H1 (cell line): ENCODE measurements around the gene PPP3CB. TPM values are rescaled to one million over a fixed set of nuclear protein-coding genes. Genes with fewer than 3 reads are reported as not detected.

Source experiments
- CTCF ChIA-PET: fragments of 300-600 bp; sonication (Branson Sonifier 250); formaldehyde crosslinking; loops from one replicate; lab custom pipeline; 2021; ENCODE audit not compliant: partially characterized antibody; lab: Charles Lee
- POLR2A ChIA-PET: fragments of 300-600 bp; sonication (Branson Sonifier 250); formaldehyde crosslinking; loops from one replicate; lab custom pipeline; 2021; ENCODE audit warnings: inconsistent platforms; ENCODE audit not compliant: partially characterized antibody; lab: Charles Lee
- DNase-seq, 2 experiments: peaks; one replicate each; pipeline versions ENCODE4 v3.0.0 to v3.0.0-alpha.2; 2010 to 2022; ENCODE audit warnings: low spot score in 2 of 2, low read depth in 1 of 2, mixed read lengths in 1 of 2
- FAIRE-seq: peaks from 2 replicates; lab custom pipeline; 2011; peaks lifted over from hg19 to GRCh38; lab: Jason Lieb, UNC
- H2AFZ ChIP-seq: 2 replicates; pipeline ENCODE4 v1.8.1; 2012; ENCODE audit warnings: low read length, inconsistent platforms
- H2AK5ac ChIP-seq: 2 replicates; pipeline ENCODE4 v1.6.1; 2013; ENCODE audit warnings: low read depth, low read length
- H2BK120ac ChIP-seq: replicated peaks from 2 replicates; pipeline ENCODE3; 2013; ENCODE audit warnings: low read depth, low read length, inconsistent platforms
- H2BK12ac ChIP-seq: 2 replicates; pipeline ENCODE4 v1.6.1; 2013; ENCODE audit warnings: low read depth, low read length
- H2BK15ac ChIP-seq: 2 replicates; pipeline ENCODE4 v1.6.1; 2013; ENCODE audit warnings: low read length
- H2BK20ac ChIP-seq: 2 replicates; pipeline ENCODE4 v1.6.1; 2013; ENCODE audit warnings: low read length
- H2BK5ac ChIP-seq: 2 replicates; pipeline ENCODE4 v1.6.1; 2013; ENCODE audit warnings: low read depth, low read length
- H3K14ac ChIP-seq: 2 replicates; pipeline ENCODE4 v1.6.1; 2013; ENCODE audit warnings: inconsistent platforms; ENCODE audit not compliant: insufficient read length
- H3K18ac ChIP-seq: 2 replicates; pipeline ENCODE4 v1.6.1; 2013; ENCODE audit warnings: low read length; ENCODE audit errors: extremely low read depth
- H3K23ac ChIP-seq: 2 replicates; pipeline ENCODE4 v1.6.1; 2013; ENCODE audit warnings: inconsistent platforms; ENCODE audit not compliant: insufficient read length
- H3K23me2 ChIP-seq: 2 replicates; pipeline ENCODE4 v1.6.1; 2013; ENCODE audit warnings: low read depth, low read length
- H3K27ac ChIP-seq: 2 replicates; pipeline ENCODE4 v1.6.1; 2011; ENCODE audit warnings: low read depth, low read length, inconsistent platforms
- H3K27me3 ChIP-seq, 4 experiments: replicated peaks in 1 of 4; 1 replicate in 1 of 4; 2 replicates in 3 of 4; pipeline versions ENCODE4 v1.6.1 to v1.8.1; 2011 to 2013; ENCODE audit warnings: low read length in 3 of 4, mild to moderate bottlenecking in 3 of 4, inconsistent platforms in 2 of 4, mixed read lengths in 2 of 4, moderate library complexity in 1 of 4; ENCODE audit not compliant: control insufficient read depth in 3 of 4, insufficient read depth in 3 of 4; ENCODE audit errors: extremely low read depth in 1 of 4
- H3K36me3 ChIP-seq, 4 experiments: 2 replicates each; pipeline versions ENCODE4 v1.6.1 to v1.8.1; 2011 to 2013; ENCODE audit warnings: mild to moderate bottlenecking in 4 of 4, low read length in 3 of 4, moderate library complexity in 2 of 4, control low read depth in 1 of 4, inconsistent platforms in 1 of 4; ENCODE audit not compliant: insufficient read depth in 4 of 4, control insufficient read depth in 2 of 4
- H3K4ac ChIP-seq: replicated peaks from 2 replicates; pipeline ENCODE3; 2013; ENCODE audit warnings: low read length, low read depth, mixed read lengths, inconsistent platforms; ENCODE audit not compliant: insufficient read length
- H3K4me1 ChIP-seq, 4 experiments: replicated peaks in 1 of 4; 1 replicate in 1 of 4; 2 replicates in 3 of 4; pipeline versions ENCODE4 v1.6.1 to v1.8.1; 2011 to 2013; ENCODE audit warnings: low read length in 3 of 4, inconsistent platforms in 2 of 4, mixed read lengths in 1 of 4; ENCODE audit not compliant: insufficient read depth in 4 of 4, control insufficient read depth in 3 of 4
- H3K4me2 ChIP-seq, 2 experiments: 2 replicates each; pipeline versions ENCODE4 v1.6.1 to v1.8.1; 2011 to 2013; ENCODE audit warnings: low read depth in 2 of 2, low read length in 2 of 2, control low read depth in 1 of 2, inconsistent platforms in 1 of 2, mild to moderate bottlenecking in 1 of 2; ENCODE audit not compliant: insufficient read depth in 1 of 2
- H3K4me3 ChIP-seq, 4 experiments: fragments of 200-600, 300-600 bp in 1 of 4; sonication (generic), shearing (Covaris generic), sonication (Bioruptor Twin) in 1 of 4; 2 replicates each; pipeline versions ENCODE4 v1.5.1 to v1.8.1; 2011 to 2016; ENCODE audit warnings: low read length in 4 of 4, low read depth in 3 of 4, control low read depth in 2 of 4, inconsistent platforms in 2 of 4, mild to moderate bottlenecking in 2 of 4, mixed read lengths in 1 of 4, moderate library complexity in 1 of 4; ENCODE audit not compliant: insufficient read depth in 2 of 4; ENCODE audit errors: extremely low read depth in 1 of 4
- H3K56ac ChIP-seq: replicated peaks from 2 replicates; pipeline ENCODE3; 2013; ENCODE audit warnings: low read depth, mild to moderate bottlenecking, mixed read lengths, low read length, inconsistent platforms; ENCODE audit not compliant: insufficient read length
- H3K79me1 ChIP-seq: 2 replicates; pipeline ENCODE4 v1.6.1; 2013; ENCODE audit warnings: low read depth, low read length, control low read depth
- H3K79me2 ChIP-seq, 2 experiments: 2 replicates each; pipeline versions ENCODE4 v1.6.1 to v1.8.1; 2012 to 2013; ENCODE audit warnings: low read length in 2 of 2, mild to moderate bottlenecking in 2 of 2, inconsistent platforms in 1 of 2; ENCODE audit not compliant: insufficient read depth in 2 of 2, control insufficient read depth in 1 of 2
- H3K9ac ChIP-seq, 4 experiments: replicated peaks in 1 of 4; 1 replicate in 1 of 4; 2 replicates in 3 of 4; pipeline versions ENCODE4 v1.6.1 to v1.8.1; 2011 to 2013; ENCODE audit warnings: low read depth in 3 of 4, low read length in 3 of 4, control low read depth in 2 of 4, mild to moderate bottlenecking in 2 of 4, moderate library complexity in 2 of 4, inconsistent platforms in 1 of 4; ENCODE audit errors: extremely low read depth in 1 of 4
- H3K9me3 ChIP-seq, 2 experiments: 2 replicates each; pipeline versions ENCODE4 v1.6.1 to v1.8.1; 2012 to 2013; ENCODE audit warnings: mild to moderate bottlenecking in 2 of 2, moderate library complexity in 2 of 2, control low read depth in 1 of 2, inconsistent platforms in 1 of 2, low read depth in 1 of 2, low read length in 1 of 2, mixed read lengths in 1 of 2; ENCODE audit not compliant: insufficient read depth in 2 of 2
- H4K20me1 ChIP-seq, 2 experiments: replicated peaks in 1 of 2; 2 replicates each; pipeline versions ENCODE3 to v1.8.1; 2011 to 2013; ENCODE audit warnings: inconsistent platforms in 2 of 2, low read length in 2 of 2, mild to moderate bottlenecking in 1 of 2; ENCODE audit not compliant: insufficient read depth in 2 of 2, control insufficient read depth in 1 of 2
- H4K5ac ChIP-seq: 2 replicates; pipeline ENCODE4 v1.6.1; 2013; ENCODE audit warnings: low read length, low read depth, mixed read lengths, inconsistent platforms; ENCODE audit not compliant: insufficient read length
- H4K8ac ChIP-seq: 2 replicates; pipeline ENCODE4 v1.8.0; 2013; ENCODE audit warnings: mild to moderate bottlenecking, moderate library complexity, low read length, inconsistent platforms; ENCODE audit not compliant: insufficient read depth; ENCODE audit errors: extremely low read depth
- H4K91ac ChIP-seq: replicated peaks from 2 replicates; pipeline ENCODE3; 2013; ENCODE audit warnings: low read length, mixed read lengths, inconsistent platforms; ENCODE audit not compliant: insufficient read length
- EP300 ChIP-seq, 2 experiments: IDR thresholded peaks; 1 replicate in 1 of 2; 2 replicates in 1 of 2; pipeline ENCODE4 v1.6.1; 2011 to 2012; ENCODE audit warnings: low read depth in 2 of 2, low read length in 2 of 2, mild to moderate bottlenecking in 2 of 2, borderline replicate concordance in 1 of 2, inconsistent platforms in 1 of 2, moderate library complexity in 1 of 2
- KDM5A ChIP-seq: fragments of 200-600 bp; IDR thresholded peaks from 2 replicates; pipeline ENCODE4 v1.7.1; 2012; ENCODE audit warnings: mild to moderate bottlenecking, low read length, inconsistent platforms, mixed read lengths
- PHF8 ChIP-seq: fragments of 200-600 bp; sonication (generic); conservative IDR thresholded peaks from 2 replicates; pipeline ENCODE4 v1.7.1; 2012; ENCODE audit warnings: low read depth, mild to moderate bottlenecking, inconsistent platforms, low read length, moderate library complexity
- RBBP5 ChIP-seq: IDR thresholded peaks from 2 replicates; pipeline ENCODE4 v1.7.1; 2012; ENCODE audit warnings: low read depth, mild to moderate bottlenecking, inconsistent platforms, low read length, moderate library complexity, borderline replicate concordance
- RXRA ChIP-seq: IDR thresholded peaks from 2 replicates; pipeline ENCODE4 v1.6.1; 2011; ENCODE audit warnings: low read depth, mild to moderate bottlenecking, low read length, moderate library complexity; ENCODE audit not compliant: insufficient read depth
- SAP30 ChIP-seq: fragments of 300-600 bp; sonication (generic); IDR thresholded peaks from 2 replicates; pipeline ENCODE4 v1.7.1; 2012; ENCODE audit warnings: low read length, moderate library complexity, mild to moderate bottlenecking, inconsistent platforms; ENCODE audit not compliant: insufficient read depth, insufficient replicate concordance
- SIRT6 ChIP-seq: IDR thresholded peaks from one replicate; pipeline ENCODE4 v1.7.1; 2012; ENCODE audit warnings: low read length, inconsistent platforms
- SIX5 ChIP-seq: IDR thresholded peaks from 2 replicates; pipeline ENCODE4 v1.6.1; 2011; ENCODE audit warnings: mild to moderate bottlenecking, low read depth, low read length
- TAF1 ChIP-seq: IDR thresholded peaks from 2 replicates; pipeline ENCODE4 v1.6.1; 2011; ENCODE audit warnings: mild to moderate bottlenecking, low read depth, low read length
- WGBS, 2 experiments: shearing (Covaris generic) in 1 of 2; methylation state at CpG; one replicate each; pipeline versions ENCODE4 v1.1.6 to v1.1.7; 2013 to 2015; ENCODE audit warnings: low lambda C conversion rate in 2 of 2, mixed read lengths in 2 of 2, inconsistent platforms in 1 of 2, low coverage in 1 of 2, missing lambda C conversion rate in 1 of 2; ENCODE audit not compliant: insufficient replicate concordance in 2 of 2, insufficient coverage in 1 of 2, insufficient read length in 1 of 2; ENCODE audit errors: extremely low coverage in 1 of 2, missing lambda C conversion rate in 1 of 2; 5-methylcytosine and 5-hydroxymethylcytosine counted together
- polyA plus RNA-seq, 7 experiments: library from polyadenylated mRNA; depleted of rRNA in 3 of 7; stranded (reverse) in 5 of 7; unstranded in 2 of 7; fragments of >200 nt in 5 of 7; fragments of 200-250 nt in 2 of 7; gene quantifications; 1 replicate in 5 of 7; 2 replicates in 1 of 7; 4 replicates in 1 of 7; pipeline versions ENCODE4 v1.2.1 to v1.2.3, GENCODE V29; 2011 to 2013; ENCODE audit warnings: missing spikeins in 2 of 7, mixed read lengths in 2 of 7
- total RNA-seq: library from RNA; stranded (reverse); fragmentation: NEBNext Ultra II Directional; extraction: Animal tissue kit (Norgen Biotek cat#: 25700); gene quantifications from 2 replicates; pipeline ENCODE4 v1.2.1, GENCODE V29; 2021
- TF ChIP-seq, protein P1 (sequence below): IDR thresholded peaks from 2 replicates; pipeline ENCODE4 v1.6.1; 2011; ENCODE audit warnings: low read length, improper control_type of control experiment
- TF ChIP-seq, protein P2 (sequence below): IDR thresholded peaks from 2 replicates; pipeline ENCODE4 v1.6.1; 2012; ENCODE audit warnings: low read length, inconsistent platforms

PPP3CB gene
- total and polyA plus RNA-seq, 2 of the 8 experiments (the other 6 are each of a cell fraction or from before 2014, with no cell fraction given), result 10.5 to 36.3 TPM

DNA sequence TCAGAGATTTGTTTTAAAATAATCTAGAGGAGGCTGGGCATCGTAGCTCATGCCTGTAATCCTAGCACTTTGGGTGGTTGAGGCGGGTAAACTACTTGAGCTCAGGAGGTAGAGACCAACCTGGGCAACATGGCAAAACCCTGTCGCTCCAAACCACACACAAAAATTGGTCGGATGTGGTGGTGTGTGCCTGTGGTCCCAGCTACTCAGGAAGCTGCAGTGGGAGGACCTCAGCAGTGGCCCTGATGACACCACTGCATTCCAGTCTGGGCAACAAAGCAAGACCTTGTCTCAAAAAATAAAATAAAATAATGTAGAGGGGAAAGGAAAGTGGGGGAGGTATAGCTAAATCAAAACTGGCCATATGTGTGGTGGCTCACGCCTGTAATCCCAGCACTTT is 13.9 kb upstream of the PPP3CB start:
- Histone ChIP-seq H2AFZ (no peak overlapping the region), H3K4me1 (no peaks in the 10 kb centered on the region; a peak in 1 of 7 replicates), H3K36me3 (peaks cover 0 to 7% (median under 1%) of the 10 kb centered on the region in 4 experiments; a peak in 2 of 8 replicates), H2BK5ac (no peak overlapping the region), H3K4ac (no peak overlapping the region), H3K14ac (no peak overlapping the region), H3K23me2 (no peaks in the 10 kb centered on the region), H2BK15ac (no peak overlapping the region), H3K9ac (no peak overlapping the region), H4K20me1 (no peaks in the 10 kb centered on the region), H2BK12ac (no peak overlapping the region), H3K23ac (no peak overlapping the region), H3K18ac (no peak overlapping the region), H3K4me3 (no peak overlapping the region), H2BK120ac (no peak overlapping the region), H3K9me3 (no peaks in the 10 kb centered on the region), H4K8ac (no peak overlapping the region), H3K27ac (no peak overlapping the region), H4K5ac (no peak overlapping the region), H3K27me3 (no peaks in the 10 kb centered on the region), H3K79me1 (no peaks in the 10 kb centered on the region), H2BK20ac (no peak overlapping the region), H3K4me2 (no peak overlapping the region), H3K56ac (no peak overlapping the region), H2AK5ac (no peak overlapping the region), H4K91ac (no peak overlapping the region), H3K79me2 (no peaks in the 10 kb centered on the region)
- DNase-seq, result no peak
- 94% methylated on average over 5 of the region's 5 CpGs; no CpG with 5 or more reads in 1 of the 2 experiments for WGBS, 2 experiments
- CTCF ChIA-PET, result interaction anchor here (0.7 to 2.2 kb wide), 5 partner anchors 21 to 259 kb away, joined by 3 to 6 read pairs (median 6); no protein-coding TSS in a partner anchor
- FAIRE-seq, result no peak
- POLR2A ChIA-PET, result interaction anchor here (1.3 kb wide), 1 partner anchor 9 kb away, joined by 4 read pairs; no protein-coding TSS in a partner anchor
- no peak for TF ChIP-seq SAP30
- no peak for TF ChIP-seq EP300 (IDR thresholded peaks at IDR 0.05; ENCODE audit: borderline replicate concordance in 1 of 2, low read depth in 2 of 2, low read length in 2 of 2)
- TF ChIP-seq, protein P1, sequence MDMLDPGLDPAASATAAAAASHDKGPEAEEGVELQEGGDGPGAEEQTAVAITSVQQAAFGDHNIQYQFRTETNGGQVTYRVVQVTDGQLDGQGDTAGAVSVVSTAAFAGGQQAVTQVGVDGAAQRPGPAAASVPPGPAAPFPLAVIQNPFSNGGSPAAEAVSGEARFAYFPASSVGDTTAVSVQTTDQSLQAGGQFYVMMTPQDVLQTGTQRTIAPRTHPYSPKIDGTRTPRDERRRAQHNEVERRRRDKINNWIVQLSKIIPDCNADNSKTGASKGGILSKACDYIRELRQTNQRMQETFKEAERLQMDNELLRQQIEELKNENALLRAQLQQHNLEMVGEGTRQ, result no peak
- no peak for TF ChIP-seq KDM5A
- TF ChIP-seq SIX5, result no peak
- TF ChIP-seq, protein P2, sequence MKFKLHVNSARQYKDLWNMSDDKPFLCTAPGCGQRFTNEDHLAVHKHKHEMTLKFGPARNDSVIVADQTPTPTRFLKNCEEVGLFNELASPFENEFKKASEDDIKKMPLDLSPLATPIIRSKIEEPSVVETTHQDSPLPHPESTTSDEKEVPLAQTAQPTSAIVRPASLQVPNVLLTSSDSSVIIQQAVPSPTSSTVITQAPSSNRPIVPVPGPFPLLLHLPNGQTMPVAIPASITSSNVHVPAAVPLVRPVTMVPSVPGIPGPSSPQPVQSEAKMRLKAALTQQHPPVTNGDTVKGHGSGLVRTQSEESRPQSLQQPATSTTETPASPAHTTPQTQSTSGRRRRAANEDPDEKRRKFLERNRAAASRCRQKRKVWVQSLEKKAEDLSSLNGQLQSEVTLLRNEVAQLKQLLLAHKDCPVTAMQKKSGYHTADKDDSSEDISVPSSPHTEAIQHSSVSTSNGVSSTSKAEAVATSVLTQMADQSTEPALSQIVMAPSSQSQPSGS, result no peak
- TF ChIP-seq SIRT6, result no peak
- no peak for TF ChIP-seq RBBP5
- TF ChIP-seq PHF8, result no peak
- TF ChIP-seq TAF1, result no peak
- TF ChIP-seq RXRA, result no peak
